GM12801 (cell line): ENCODE data around the gene CREB3L4.

Experiments used
- TF ChIP-seq, protein P1 (sequence below): IDR thresholded peaks from one replicate; pipeline ENCODE4 v1.5.1; 2011; ENCODE audit warnings: control low read depth; ENCODE audit not compliant: insufficient read length; ENCODE audit errors: extremely low read depth

Gene CREB3L4

DNA sequence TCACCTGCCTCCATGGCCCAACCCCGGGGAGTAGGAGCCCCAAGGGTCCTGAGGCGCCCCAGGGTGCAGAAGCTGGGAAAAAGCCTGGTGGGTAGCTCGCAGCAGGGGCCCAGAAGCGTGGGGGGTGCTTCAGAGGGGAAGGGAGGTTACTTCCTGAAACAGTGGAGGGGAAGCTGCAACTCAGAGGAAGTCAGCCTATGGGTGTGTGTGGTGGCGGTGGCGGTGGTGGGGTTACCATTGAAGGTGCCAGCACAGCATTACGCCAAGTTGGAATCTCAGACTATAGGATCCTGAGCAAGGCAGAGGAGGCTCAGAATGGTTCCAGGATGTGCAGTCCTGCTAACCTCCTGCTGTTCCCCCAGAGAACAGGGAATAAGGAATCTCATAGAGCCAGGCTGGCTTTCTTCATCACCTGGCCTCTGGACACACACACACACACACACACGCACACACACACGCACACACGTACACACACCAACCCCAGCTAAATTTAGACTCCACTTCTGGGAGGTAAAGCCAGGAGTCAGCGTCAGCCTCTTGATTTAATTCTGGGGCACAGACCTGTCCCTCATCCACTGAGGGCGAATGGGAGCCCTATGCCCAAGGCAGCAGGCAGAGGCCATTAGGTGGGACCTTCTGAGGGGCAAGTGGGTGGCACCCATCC is 22.4 kb upstream of the CREB3L4 start:
- TF ChIP-seq, protein P1, sequence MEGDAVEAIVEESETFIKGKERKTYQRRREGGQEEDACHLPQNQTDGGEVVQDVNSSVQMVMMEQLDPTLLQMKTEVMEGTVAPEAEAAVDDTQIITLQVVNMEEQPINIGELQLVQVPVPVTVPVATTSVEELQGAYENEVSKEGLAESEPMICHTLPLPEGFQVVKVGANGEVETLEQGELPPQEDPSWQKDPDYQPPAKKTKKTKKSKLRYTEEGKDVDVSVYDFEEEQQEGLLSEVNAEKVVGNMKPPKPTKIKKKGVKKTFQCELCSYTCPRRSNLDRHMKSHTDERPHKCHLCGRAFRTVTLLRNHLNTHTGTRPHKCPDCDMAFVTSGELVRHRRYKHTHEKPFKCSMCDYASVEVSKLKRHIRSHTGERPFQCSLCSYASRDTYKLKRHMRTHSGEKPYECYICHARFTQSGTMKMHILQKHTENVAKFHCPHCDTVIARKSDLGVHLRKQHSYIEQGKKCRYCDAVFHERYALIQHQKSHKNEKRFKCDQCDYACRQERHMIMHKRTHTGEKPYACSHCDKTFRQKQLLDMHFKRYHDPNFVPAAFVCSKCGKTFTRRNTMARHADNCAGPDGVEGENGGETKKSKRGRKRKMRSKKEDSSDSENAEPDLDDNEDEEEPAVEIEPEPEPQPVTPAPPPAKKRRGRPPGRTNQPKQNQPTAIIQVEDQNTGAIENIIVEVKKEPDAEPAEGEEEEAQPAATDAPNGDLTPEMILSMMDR = no peak

DNA sequence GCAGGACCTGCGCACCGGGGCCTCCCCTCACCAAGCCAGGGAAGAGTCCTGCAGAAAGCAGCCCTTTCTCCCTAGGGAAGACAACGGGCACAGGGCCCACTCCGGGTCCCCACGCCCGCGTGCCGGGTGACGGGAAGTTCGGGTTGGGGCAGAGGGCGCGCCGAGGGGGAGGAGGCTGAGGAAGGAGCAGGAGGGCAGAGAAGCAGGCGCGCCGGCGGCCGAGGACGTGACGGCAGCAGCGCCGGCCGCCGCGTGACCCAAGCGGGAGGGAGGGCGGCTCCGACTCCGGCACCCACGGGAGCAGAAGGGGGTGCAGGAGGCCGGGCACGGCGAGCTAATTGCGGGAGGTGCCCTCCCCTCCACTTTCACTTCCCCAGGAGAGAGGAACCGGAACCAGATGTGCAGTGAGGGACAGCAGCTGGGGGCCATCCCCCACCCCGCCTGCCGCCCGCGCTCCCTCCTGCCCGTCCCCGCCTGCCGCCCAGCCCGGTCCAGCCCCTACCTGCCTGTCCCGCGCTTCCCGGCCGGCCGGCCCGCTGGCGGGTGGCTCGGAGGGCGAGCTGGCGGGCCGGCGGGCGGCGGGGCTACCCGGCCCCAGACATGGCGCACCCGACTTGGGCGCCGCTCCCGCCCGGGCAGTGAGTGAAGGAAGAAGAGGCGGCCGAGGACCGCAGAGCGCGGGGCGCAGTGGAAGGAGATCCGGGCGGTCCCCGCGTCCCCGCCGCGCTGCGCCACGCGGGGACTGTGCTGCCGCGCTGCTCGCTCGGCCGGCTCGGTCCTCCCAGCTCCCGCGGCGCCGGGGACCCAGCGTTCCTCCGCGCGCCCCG is 21.7 kb upstream of the CREB3L4 start:
- TF ChIP-seq, protein P1 = no peak

- TF ChIP-seq, protein P1 = no peak
These were observed 21.0 kb upstream of the CREB3L4 start, which contains the start of gene DENND4B for GRCh38 chr1:153946622-153947241. TSS of gene DENND4B (minus strand) at chr1:153946718. CDS start at chr1:153944374, 2,344 bp downstream.

DNA sequence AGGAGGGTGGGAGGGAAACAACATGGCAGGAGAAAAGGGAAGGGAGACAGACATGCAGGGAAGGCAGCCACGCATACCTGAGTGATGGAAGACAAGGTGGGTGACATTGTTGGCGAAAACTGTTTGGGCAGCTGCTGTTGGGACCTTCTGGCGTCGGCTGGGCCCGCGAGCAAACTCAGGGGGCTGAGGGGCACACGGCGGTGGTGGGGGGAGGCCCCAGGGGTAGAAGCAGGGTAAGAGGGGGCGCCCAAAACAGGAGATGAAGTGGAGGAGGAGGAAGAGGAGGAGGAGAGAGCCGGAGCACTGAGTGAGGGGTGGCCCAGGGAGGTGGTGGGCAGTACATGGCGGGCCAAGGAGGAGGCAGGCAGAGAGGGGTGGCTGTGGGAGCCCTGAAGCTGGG is 16.5 kb upstream of the CREB3L4 start:
- TF ChIP-seq, protein P1 = no peak

DNA sequence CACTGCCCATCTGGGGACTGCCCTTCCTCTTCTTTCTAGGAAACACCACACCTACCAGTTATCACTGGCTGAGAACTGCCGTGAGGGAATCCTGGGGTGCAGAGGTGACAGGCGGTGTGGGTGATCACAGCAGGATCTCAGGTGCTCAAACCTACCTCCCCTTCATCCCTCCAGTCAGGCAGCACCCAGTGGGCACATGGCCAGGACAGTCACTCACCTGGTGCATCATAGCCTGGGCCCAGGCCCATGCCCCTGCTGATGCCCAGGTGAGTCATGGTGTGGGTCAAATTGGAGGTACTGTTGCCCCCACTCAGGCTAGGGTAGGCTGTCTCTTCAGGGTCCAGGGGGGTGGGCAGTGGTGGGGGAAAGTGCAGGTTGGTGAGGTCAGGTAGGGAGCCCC is 15.9 kb upstream of the CREB3L4 start:
- TF ChIP-seq, protein P1 = no peak

DNA sequence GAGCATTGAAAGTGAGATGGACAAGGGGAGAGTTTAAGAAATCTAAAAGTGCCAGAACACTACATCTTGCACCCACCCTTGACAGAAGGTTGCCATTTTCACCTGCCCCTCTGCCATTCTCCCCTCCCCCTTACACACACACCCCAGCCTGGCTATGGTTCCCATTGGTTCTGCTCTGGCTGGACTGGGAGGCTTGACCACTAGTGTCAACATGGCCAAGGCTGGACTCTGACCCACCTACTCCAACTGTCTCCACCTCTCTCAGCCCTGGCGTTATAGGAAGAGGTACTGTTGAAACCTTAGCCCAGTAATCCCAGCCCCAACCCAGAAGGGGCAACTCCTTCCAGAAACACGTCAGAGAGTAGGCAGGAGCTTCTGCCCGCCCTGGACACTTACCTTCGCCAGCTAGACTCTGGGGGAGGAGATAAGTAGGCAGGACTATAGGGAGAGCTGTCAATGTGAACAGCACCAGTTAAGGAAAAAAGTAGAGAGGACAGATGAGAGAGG is 13.8 kb upstream of the CREB3L4 start:
- TF ChIP-seq, protein P1 = no peak

GRCh38 chr1:153954826-153955225 is 12.9 kb upstream of the CREB3L4 start:
- TF ChIP-seq, protein P1 = no peak
